HG02884 (cell line): ENCODE measurements around the gene PDE7B.

Source experiments
- ATAC-seq: cut with Tn5 transposase; IDR thresholded peaks from one replicate; pipeline ENCODE4 v1.9.1; 2021; ENCODE audit warnings: mild to moderate bottlenecking, moderate library complexity; ENCODE audit not compliant: unreplicated experiment

Gene PDE7B

DNA sequence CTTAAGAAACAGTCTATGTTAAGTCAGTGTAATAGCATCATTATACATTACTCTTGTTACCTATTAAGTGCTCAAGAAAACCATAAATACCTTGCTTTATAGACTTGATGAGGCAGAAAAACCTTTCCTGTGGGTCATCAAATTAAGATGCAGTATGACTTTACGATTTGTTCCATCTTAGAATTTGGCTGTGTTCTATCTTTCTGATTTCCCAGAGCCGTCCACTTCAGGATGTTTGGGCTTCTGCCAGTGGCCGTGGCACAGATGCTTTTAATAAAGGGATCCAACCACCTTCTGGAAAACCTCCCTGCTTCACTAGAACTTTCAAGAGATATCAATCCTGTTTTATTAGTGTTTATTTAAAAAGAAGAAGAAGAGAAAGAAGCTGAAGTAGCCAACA lies 71.2 kb downstream of the PDE7B start:
- ATAC-seq: no peak

DNA sequence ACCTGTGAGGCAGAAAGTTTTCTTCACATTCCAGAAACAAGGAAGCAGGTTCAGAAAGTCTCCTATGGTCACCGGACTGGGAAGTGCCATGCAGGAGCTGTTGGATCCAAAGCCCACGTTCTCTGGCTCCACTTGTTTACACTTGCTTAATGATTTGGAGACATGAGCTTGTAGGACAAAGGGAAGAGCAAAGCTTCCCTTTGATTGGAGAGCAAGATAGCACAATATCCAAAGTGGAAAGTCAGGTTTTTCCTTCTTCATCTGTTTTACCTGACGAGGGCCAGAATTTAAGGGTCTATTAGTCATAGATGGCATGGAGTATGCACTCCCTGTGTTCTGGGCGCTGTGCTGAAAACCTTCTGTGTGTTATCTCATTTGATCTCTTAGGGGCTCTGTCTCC lies 81.2 kb downstream of the PDE7B start:
- no peak for ATAC-seq

DNA sequence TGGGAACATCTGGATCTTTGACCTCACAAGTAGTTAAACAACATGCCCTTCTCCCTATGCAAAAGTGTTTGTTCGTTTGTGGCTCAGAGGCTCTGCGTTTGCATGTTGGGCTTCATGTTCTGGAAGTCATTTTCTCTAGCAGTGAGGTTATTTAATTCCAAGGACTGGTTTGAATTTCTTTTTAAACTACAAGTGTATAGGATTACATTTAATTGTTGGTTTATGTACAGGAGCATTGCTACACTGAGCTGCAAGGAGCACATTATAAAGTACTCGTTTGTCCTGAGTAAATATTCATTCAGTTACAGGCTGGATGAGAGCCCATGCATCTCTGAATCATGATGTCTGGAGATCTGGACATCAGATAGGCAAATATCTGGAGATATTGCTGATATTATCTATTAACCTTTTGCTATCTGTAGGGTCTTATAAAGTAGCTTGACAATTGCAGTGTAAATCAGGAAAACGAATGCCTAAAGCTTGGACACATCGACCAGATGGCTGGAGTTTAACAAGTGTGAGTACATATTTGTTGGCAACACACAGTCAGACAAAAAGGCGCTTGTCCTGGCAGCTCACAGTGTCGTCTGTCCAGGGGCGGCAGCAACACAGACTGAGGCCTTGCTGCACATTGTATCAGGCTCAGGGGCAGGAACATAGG lies 84.6 kb downstream of the PDE7B start:
- no peak for ATAC-seq

DNA sequence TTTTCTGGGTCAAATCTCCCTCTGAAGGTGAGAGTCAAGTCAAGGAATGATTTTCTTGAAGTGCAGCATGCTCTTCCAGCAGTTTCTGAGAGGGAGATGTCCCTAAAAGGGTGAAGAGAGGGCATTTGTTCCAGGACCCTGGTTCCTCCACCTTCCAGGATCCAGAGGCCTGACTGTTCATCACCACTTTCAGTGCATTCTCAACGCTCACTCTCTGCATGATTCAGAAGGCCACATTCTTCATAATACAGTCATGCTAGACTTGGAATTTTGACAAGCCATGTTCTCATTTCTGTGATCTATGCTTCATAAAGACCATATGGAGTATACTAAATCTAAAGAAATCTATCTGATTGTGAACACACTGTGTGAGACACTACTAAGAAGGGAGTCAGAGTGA lies 85.1 kb downstream of the PDE7B start:
- no peak for ATAC-seq

DNA sequence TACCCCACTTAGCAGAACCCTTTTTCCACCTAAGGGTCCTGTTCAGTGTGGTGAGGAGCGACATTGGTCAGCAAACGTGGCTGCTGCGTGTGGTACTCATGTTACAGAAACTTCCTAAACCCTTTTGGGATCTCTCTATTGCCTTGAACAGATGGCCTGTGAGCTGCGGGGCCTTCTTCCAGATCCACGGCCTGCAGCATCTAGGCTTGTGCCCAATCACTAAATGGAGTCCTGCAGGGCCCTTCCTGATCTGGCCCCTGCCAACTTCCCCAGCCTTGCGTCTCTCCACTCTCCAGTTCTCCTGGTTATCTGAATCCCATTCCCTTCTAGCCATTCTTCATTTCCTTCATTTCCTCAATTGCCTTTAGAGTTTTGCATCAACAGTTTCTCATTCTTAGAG lies 85.6 kb downstream of the PDE7B start:
- no peak for ATAC-seq

DNA sequence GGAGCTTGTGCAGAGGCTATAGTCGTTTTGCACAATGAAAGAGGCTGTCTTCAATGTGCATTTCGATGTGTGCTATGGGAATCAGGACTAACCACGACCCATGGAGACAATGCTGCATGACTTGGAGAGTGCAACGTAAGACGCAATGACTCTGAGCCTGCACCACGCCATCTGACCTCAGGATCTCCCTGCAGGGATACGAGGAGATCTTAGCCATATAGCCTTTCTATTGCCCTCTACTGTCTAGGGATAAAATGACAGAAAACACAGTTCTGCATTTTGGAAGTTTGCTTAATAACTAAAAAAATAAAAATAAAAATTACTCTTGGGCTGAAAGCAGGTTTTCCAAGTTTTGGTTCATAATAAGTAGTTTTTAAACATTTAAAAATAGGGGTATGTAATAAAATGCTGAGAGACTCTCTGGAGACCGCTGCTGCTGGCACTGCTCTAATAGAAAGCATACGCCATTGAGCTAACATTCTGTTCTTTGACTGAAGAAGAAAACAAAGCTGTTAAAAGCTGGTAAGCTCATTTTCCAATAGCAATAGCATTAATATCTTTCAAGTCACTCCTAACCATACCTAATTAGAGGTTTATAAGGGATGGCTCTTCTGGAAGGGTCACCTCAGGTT lies 87.2 kb downstream of the PDE7B start:
- ATAC-seq: no peak

DNA sequence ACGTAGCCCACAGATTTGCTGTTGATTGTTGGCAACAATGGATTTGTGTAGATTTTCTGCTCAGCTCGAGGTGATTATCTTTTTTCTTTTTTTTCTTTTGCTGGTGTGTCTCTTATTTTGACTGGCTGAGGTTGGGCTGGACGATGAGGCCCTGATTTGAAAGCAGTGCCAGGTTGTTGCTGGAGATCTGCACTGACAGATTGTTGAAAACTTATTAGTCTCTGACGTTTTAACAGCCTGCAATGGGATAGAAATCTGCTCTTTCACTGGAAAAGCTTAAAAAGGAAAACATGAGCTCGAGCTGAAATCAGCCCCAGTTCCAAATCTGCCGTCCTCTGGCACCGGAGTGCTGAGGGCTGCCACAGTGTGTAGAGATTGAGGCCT lies 87.7 kb downstream of the PDE7B start:
- no peak for ATAC-seq

DNA sequence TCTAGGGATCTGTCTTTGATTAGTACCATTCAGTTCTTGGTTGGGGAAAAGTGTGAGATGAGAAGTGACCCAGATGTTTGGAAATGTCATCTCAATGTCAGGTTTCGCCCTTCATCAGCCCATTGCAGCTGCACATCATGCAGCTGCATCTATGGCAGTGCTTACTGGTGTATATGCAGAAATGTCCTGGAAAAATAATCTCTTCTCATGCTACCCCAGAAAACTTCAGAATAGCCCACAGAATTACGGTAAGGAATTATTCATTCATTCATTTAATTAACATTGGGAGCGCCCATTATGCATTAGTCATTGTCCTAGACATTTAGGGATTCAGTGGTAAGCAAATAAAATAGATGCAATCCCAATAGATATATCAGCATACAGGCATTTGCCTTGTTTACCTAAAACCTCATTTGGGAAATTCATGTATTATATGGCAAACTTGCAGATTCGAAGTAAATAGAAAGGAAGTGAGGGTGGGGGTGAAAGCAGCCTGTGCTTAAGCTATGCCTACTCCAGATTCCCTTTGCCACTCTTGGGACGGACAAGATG lies 89.2 kb downstream of the PDE7B start:
- ATAC-seq: no peak

DNA sequence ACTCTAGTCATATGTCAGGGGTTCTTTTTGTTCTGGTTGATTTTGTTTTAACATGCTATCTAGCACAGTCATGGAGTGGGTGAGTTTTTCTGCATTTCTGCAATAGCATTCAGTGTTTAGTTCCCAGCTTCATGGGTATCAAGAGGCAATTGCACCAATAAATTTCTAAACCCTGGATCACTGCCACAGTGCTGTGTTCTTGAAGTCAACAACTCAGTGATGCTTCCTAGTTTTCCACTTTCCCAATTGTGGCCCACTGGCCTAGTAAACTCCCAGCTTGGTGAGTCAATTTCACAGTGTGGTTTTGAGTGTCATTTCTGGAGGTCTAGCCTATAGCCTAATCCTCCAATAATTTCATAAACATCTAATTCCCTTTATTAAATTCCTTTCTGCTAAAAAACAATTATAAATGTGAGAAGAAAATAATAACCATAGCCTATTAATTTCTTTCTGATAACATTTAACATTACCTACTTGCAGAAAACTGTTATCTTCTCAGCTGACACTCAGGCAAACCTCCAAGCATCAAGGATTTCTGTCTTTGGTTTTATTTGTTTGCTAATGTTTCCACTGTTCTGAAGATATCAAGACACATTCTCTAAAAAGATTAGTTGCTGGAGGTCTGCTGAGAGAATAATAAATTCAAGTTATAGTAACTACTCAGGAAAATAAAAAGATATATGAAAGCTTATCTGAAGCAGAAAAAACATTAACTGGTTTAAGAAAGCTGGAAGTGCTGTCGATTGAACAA lies 89.9 kb downstream of the PDE7B start:
- no peak for ATAC-seq

DNA sequence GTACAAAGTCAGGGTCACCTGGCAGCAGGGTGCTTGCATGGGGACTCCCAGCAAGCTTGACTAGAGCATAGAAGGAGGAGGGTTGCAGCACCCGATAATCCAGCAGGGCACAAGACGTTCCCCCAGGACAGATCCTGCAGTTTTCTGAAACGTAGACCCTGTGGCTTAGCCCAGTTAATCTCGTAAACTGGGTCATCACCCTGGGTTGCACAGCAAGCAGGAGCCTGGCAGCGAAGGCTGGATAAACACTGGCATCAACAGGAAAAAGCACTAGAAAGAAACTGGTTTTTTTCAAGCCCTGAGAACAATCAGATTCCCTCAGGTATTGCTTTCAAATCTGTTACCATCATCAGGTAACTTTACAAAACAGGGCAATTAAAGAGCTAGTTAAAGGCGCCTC lies 92.6 kb downstream of the PDE7B start:
- ATAC-seq: no peak

DNA sequence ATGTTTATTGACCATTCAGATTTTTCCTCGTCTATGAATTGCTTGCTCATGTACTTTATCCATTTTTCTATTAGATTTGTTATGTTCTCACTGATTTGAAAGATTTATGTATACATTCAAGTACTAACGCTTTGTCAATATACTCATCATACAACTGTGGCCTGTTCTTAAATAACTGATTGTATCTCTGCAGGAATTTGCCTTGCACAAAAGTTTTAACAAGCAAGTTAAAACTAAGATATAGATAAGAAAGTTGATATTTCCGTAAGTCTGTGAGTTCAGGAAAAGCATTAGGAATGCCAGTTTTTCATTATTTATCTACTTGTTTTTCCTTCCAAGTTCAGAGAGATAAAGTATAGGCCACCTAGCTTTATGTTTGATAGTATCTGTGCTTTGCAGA lies 95.2 kb downstream of the PDE7B start:
- ATAC-seq: no peak

DNA sequence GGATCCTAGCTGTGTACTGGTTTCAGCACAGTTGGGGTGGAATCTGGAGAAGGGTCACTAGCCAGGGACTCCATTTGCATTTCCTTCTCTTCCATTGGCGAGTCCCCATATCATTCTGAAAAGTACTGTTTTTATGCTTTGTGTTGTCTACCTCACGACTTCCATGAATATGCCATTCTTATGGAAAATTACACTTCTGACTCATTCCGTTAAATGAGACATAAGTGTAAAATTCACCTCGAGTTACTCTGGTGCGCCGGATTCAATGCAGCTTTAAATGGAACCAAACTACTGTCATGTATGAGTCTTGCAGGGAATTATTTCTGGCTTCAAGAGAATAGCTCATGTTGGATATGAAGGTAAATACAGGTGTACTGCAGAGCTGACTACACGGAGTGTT lies 99.2 kb downstream of the PDE7B start:
- ATAC-seq: no peak

DNA sequence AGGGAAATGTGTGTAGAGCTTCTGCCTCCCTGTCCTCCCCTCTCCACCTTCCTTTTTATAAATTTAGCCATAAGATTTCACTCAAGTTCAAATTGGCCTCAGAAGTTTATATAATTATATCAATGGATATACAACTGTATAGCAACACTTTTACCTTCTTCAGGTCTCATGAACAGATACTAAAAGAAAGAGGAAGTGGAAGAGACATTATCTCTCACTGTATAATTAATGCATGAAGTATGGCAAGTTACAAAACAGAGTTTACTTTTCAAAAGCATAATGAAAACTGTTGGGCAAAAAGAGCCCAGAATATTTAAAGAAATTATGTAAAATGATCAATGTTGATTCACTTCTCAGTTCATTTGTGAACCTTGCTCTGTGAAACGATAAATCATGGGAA lies 99.7 kb downstream of the PDE7B start:
- ATAC-seq: no peak

DNA sequence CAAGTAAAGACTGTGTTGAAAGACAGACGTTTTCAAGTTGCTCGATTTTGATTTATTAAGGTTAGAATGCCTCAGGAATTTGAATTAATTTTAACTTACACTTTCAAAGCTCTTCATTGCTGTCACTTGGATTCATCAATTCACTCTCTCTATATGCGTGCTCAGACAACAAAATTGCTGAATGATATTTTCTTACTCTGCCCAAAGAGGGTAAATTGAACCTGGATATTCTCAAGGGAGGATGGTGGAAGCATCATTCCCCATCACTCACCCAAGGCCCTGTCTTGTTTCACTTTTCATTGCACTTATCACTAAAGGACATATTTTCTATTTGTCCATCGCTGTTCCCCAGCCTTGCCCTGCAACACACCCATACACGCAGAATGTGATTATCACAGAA lies 102.3 kb downstream of the PDE7B start:
- no peak for ATAC-seq

DNA sequence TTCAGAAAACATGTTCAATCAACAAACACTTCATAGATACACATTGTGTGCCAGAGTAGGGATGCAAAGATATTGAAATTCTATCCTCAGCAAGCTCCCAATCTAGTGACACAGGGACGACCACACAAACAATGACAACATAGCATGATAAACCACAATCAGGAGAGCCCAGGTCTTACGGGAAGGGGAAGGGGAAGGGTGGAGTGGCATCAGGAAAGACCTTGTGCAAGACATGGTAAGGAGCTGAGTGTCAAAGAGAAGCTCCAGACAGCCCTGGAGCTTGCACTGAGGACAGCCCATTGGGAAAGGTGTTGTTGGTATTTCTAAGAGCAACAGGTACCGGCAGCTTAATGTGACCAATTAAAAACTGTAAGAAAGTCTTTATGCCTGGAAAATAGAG lies 103.6 kb downstream of the PDE7B start:
- ATAC-seq: no peak

DNA sequence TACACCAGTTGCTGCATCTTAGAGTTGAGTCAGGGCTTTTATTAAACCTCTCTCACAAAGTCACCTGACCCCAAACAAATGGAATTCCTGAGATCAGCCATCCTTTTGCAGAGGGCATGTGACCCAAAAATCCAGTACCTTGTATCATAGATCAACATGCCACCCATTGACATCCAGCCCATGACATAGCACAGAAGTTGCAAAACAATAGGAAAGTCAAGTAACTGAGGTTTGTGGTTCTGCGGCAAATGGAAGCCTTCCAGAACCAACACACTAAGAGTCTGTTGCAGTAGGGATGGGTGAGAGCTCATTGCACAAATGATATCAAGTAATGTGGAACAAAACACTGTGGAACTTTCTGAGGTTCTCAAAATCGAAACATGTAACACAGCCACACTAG lies 111.2 kb downstream of the PDE7B start:
- ATAC-seq: no peak

DNA sequence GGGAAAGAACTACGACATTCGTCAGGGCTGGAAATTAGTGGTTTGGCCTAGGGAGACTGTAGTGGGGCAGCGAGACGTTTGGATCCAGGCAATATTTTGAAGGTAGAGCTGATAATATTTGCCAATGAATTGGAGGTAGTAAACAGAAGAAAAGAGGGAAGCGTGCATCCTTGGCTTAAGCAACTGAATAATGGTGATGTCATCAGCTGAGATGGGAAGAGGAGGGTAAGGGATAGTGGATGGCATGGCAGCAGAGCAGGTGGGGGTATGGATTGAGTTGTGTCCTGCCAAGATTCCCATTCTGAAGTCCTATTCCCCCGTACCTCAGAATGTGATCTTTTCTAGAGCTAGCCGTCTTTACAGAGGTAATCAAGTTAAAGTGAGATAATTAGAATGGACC lies 119.2 kb downstream of the PDE7B start:
- no peak for ATAC-seq

DNA sequence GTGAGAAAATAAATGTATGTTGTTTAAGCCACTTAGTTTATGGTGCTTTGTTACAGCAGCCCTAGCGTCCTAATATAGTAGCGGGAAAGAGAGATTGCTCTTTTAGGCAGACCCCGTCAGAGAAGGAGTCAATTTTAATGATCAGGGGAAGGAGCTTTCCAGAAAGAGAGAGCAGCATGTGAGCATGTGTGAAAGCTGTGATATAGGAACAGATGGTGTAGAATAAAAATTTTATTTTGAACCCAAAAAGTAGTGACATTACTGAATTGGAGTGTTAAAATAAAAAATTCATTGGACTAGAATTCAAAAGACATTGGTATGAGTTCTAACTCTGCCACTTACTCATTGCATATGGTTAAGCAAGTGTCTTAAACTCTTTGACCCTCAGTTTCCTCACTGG lies 119.8 kb downstream of the PDE7B start:
- ATAC-seq: no peak

DNA sequence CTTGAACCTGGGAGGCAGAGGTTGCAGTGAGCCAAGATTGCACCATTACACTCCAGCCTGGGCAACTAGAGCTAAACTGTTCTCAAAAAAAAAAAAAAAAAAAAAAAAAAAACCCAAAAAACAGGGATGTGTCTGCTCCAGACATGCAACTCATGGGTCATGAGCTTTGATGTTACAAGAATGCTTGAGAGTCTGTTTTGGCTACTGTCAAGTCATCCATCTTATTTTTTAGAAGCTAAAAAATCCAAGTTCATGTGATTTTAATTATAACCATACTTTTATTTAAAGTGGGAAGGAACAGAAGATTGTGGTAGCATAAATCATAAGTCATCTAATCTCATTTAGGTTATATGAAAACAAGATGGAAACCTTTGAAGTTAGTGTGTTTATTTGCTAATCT lies 120.6 kb downstream of the PDE7B start:
- ATAC-seq: no peak

DNA sequence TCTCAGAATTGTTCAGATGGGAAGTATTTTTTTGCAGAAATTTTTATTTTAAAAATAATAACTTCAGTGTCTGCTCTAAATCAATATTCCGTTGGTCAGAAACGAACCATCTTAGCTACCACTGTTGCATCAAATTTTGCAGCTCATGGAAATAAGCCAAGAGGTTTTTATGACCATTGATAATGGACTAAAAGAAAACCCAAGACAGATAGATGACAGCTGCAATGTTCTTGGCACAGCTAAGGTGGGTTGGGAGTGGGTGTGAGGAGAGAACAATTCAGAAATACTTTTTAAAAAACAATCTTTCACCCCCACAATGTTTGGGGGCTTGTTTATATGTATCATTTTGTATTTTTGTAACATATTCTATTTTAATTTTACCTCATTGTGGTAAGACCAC lies 121.1 kb downstream of the PDE7B start:
- no peak for ATAC-seq

DNA sequence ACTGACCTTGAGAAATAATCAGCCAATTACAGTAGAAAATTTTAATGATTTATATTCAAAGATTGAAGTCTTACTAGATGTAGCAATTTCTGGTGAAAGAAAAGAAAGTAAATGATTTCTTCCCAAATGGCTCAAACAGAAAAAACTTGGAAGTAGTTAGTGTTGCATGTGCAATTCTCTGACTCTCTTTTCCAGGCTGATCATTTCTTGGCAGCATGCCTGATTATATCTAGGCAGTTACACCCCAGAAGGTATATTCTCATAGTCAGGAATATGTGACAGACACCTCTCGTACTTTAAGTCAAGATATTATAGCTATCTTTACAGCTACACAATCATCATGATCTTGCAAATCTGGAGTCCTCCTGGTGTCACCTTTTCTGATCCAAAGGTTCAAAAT lies 122.9 kb downstream of the PDE7B start:
- no peak for ATAC-seq

DNA sequence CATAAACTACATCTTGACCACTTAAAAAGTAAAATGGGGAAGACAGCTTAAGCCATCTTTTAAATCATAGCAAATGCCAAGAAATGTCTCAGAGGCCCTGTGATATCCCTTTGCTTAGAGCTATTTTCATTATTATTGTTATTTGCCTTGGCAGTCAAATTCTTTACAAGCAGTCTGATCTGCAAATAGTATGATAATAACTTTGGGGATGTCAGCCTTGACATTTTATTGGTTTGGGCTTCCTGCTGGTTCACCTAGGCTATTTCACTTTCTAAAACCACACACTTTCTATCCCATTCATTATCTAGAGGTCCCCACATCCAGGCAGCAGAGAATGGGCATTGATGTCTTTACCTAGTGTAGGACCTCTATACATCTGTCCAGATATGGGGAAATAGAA lies 125.1 kb downstream of the PDE7B start:
- no peak for ATAC-seq
